HG02973 (cell line): ENCODE data around the gene ASPSCR1.
"Not testable (repeated sequence)": the region's sequence is repeated elsewhere in the genome, so short reads cannot be mapped to it uniquely, and the experiment has no call there.

ENCODE experiments used
- ATAC-seq: cut with Tn5 transposase; IDR thresholded peaks from one replicate; pipeline ENCODE4 v1.9.1; 2021; ENCODE audit warnings: moderate library complexity; ENCODE audit not compliant: unreplicated experiment

ASPSCR1 gene

GRCh38 chr17:81940538-81941483 is 36.6 kb upstream of the ASPSCR1 start:
- no peak for ATAC-seq

DNA sequence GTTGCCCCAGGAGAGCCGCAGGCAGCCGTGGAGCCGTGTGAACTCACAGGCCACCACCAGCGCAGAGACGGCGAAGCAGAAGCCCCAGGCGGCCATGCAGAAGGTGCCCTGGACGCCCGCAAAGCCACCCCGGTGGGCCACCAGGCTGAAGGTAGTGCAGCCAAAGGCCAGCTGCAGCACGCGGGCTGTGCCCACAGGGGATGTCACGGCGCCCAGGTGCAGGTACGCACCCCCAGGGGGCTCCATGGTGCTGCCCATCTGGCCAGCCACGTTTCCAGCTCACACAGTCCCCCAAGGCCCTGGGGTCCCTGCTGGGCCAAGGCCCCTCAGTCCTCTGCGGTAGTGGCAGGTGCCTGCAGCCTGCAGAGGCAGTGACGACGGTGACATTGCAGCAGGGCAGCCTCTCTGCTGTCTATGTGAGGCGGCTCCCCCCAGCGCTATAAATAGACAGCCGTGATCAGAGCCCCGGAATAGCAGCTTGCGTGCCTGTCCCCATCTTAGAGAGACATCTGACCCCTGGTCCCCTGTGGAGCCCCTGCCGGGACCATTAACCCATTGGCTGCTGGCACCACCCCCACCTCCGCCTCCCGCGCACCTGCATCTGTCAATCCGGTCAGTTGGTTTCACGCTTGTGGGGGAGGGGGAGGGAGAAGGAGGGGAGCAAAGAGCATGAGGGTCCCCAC is 35.8 kb upstream of the ASPSCR1 start:
- ATAC-seq = no peak

DNA sequence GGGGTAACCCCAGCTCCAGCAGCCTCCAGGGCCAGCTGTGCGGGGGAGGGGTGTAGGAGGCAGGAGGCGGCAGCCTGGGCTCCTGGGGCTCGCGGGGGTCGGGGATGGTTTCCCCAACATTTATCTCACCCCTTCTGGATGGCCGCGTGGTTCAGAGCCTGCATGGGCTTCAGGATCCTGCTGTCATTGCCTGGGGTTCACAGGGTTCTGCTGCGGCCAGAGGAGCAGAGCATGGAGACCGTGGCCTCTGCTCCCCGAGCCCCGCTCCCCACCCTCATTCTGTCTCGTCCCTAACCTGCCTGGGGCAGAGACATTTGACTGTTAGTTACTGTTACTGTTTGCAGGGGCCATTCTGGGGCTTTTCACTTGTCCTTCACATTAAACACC is 35.3 kb upstream of the ASPSCR1 start:
- no peak for ATAC-seq

DNA sequence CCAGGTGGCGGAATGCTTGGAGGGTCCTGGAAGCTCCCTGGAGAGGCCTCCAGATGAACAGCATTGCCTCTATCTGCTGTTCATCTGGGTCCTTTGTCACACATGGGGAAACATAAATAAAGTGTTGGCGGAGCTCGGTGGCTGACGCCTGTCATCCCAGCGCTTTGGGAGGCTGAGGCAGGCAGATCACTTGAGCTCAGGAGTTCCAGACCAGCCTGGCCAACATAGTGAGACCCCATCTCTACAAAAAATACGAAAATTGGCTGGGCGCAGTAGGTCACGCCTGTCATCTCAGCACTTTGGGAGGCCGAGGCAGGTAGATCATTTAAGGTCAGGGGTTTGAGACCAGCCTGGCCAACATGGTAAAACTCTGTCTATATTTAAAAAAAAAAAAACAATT is 32.6 kb upstream of the ASPSCR1 start:
- ATAC-seq = no peak

DNA sequence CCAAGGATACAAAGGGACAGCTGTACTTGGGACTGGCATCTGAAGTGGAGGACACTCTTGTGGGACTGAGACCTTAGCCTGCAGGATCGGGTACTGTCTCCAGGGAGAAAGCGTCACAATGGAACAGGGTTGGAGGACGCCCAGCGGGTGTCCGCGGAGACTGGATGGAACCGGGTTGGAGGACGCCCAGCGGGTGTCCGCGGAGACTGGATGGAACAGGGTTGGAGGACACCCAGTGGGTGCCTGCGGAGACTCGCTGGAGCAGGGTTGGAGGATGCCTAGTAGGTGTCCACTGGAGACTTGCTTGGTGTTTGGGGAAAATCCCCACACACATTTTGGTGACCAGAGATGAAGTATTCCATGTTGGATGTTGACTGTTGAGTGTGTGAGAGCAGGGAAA is 30.2 kb upstream of the ASPSCR1 start, which contains the start of gene MYADML2:
Gene MYADML2, minus strand, starts transcription at position 45 of the 400 bp plus-strand sequence. CDS start 5,492 bp downstream, outside the sequence.
- ATAC-seq = no peak

DNA sequence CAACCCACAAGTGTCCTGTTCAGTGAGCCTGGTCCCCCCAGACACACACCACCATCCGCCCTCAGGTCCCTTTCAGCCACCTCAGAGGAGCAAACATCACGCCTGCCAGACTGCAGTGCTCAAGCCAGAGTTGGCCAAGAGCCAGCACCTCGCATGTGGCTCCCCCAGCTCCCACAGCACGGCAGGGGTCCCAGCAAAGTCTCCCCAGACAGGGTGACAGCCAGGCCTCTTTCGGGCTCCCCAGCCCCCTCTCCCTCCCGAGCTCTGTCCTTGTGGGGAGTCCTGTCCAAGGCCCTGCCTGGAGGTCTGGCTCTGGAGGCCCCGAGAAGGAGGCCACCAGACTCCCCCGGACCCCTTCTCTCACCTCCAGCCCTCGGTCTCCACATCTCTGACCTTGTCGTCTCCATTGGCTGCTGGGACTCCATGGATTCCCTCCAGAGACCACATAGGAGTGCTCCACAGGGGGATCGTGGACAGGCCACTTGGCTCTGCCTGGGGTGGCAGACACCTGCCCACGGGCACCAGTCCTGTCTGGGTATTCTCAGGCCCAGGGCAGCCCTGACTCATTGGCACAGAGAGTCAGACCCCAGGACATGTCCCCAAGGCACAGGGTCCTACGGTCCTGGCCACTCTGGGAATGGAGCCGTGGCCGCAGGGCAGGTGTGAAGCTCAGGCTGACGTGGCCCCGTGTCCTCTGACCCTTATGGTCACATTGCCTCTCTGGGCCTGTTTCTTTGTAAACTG is 28.6 kb upstream of the ASPSCR1 start:
- no peak for ATAC-seq

DNA sequence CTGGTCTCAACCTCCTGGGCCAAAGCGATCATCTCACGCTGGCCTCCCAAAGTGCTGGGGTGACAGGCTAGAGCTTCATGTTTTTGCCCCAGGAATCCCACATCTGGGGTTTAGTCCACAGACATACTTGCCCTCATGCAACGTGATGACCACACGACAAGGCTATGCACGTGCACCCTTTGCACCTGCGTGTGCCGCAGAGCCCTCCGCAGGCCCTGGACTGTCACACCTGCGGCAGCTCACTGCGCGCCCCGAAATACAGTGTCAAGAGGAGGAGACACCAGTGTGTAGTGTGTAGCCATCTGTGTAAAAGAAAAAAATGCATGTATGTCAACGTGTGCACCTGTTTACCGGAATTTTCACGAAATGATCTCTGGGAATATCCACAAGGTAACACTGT is 26.9 kb upstream of the ASPSCR1 start:
- no peak for ATAC-seq

- no peak for ATAC-seq
These were observed 25.4 kb upstream of the ASPSCR1 start for GRCh38 chr17:81951785-81952684.

- no peak for ATAC-seq
These were observed 24.6 kb upstream of the ASPSCR1 start for GRCh38 chr17:81952792-81953228.

DNA sequence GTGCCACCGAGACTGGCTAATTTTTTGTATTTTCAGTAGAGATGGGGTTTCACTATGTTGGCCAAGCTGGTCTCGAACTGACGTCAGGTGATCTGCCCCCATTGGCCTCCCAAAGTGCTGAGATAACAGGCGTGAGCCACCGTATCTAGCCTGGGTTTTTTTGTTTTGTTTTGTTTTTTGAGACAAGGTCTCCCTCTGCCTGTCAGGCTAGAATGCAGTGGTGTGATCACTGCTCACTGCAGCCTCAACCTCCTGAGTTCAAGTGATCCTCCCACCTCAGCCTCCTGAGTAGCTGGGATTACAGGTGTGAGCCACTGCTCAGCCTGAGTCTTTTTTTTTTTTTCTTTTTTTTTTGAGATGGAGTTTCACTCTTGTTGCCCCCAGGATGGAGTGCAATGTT is 24.0 kb upstream of the ASPSCR1 start:
- not testable (repeated sequence) for ATAC-seq

GRCh38 chr17:81954131-81955057 is 23.0 kb upstream of the ASPSCR1 start:
- no peak for ATAC-seq

DNA sequence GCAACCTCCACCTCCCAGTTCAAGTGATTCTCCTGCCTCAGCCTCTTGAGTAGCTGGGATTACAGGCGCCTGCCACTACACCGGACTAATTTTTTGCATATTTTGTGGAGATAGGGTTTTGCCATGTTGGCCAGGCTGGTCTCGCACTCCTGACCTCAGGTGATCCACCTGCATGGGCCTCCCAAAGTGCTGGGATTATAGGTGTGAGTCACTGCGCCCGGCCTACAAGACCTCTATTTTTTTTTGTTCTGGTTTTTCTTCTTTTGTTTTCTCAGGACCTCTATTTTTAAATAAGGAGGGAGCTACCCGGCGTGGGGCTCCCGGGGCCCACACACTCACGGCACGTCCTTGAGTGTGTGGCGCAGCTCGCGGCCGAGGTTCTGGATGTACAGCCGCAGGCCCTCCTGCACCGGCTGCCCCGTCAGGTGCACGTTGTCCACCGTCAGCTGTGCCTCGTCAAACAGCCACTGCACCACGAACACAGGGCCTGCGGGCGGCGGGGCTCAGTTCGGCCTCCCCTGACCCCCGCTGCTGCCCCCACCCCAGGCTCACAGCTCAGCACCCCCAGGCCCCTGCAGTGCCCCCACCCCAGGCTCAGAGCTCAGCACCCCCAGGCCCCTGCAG is 22.3 kb upstream of the ASPSCR1 start:
- ATAC-seq = no peak

DNA sequence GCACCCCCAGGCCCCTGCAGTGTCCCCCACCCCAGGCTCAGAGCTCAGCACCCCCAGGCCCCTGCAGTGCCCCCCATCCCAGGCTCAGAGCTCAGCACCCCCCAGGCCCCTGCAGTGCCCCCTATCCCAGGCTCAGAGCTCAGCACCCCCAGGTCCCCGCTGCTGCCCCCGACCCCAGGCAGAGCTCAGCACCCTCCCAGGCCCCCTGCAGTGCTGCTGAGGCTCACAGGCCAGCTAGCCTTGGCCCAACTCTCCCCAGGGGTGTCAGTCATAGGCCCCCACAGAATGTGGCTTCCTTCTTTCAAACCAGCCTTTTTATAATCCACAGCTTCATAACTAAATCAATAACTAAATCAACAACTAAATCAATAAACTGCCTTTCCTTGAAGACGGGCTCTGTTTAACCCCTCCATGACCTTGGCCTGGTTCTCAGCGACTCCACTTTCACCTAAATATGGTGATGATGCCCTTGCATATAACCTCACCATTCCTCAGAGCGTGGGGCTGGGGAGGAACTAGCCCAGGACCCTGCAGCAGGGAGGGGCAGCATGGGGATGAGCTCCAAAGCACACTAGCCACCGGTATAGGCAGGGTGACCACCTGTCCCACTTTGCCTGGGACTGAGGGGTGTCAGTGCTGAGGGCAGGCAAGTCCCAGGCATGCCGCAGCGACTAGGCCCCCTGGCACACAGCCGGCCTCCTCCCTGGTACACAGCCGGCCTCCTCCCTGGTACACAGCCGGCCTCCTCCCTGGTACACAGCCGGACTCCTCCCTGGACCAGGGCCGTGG is 21.5 kb upstream of the ASPSCR1 start:
- no peak for ATAC-seq

DNA sequence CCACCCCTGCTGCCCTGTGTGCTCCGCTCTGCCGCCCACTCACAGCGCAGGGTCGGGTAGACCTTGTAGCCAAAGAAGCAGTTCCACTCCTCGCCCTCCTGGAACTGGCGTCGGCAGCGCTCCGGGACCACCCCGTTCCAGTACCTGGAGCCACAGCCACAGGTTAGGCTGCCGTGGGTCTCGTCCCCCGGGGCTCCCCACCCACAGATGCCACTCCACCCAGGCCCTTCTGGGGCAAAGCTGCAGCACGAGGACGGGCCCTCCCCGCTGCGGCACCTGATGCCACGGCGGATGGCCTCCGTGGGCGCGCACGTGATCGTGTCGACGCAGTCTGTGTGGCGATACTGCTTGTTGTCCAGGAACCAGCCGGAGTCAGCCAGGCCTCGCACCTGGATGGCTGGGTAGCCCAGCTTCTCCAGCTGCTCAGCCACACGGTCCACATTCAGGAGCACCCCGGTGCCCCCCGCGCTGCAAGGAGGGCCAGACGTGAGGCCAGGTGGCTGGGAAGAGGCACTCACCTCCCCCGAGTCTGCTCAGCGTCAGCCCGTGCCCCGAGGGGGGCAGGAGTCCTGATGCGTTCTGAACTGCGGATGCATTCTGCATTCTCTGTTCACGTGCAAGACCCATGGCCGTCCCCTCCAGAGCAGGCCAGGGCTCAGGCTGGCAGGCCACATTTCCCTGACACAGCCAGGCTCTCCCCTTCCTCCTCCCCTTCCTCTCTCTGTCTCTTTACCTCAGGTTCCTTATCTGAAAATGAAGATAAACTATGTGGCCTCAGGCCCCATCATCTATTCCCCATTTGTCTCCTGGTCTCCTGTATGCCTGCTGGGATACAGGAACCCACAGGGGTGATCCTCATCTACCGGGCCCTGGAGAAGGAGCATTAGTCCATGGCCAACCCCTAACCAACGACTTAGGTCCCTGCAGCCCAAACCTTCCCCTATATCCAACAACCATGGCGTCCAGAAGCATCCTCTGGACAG is 20.5 kb upstream of the ASPSCR1 start:
- ATAC-seq = no peak

DNA sequence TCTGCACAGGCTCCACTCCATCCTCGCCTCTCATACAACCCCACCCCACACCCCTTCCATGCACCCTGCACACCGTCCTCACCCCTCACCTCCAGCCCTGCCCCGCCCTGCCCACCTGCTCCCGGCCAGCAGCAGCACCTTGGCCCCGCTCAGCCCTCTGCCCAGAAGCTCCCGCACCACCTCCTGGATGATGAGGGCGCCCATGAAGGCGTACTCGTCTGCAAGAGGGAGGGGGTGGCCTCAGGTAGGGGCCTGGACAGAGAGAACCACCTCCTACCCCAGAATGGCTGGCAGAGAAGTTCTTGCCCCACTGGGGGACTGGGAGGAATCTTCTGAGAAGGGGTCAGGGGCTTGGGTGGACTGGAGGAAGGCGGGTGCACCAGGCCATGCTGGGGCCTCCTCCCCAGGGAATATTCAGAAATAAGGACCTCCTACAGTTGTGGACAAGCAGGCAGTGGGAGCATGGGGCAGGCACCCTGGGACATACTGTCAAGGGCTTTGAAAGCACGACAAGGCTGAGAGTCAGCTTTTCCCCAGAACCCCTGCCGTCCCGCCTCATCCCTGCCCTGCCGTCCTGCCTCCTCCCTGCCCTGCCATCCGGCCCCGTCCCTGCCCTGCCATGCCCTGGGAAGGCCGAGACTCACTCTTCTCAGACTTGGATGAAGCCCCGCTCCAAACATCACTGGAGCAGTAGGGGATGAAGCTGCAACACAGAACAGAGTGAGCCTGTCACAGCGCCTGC is 19.6 kb upstream of the ASPSCR1 start:
- no peak for ATAC-seq
